ENCODE measurements around the gene CSRNP3.

DNA sequence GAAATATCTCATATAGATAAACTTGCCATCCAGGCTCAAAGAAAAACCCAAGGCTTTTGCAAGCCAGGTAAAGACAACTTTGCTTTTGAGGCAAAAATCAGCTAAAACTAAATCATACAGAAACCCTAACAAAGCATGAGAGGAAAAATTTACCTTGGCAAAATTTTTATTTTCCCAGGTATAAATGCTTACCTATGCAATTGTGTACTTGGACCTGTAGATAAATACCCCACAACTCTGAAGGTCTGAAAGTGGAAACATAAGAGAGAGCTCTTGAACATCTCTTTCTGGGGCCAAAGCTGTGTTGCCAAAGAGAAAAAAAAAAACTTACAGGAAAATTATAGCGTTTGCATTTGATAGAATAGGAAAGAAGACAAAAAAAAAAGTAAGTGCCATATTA is 14.6 kb upstream of the CSRNP3 start:
- TF ChIP-seq, protein P1, sequence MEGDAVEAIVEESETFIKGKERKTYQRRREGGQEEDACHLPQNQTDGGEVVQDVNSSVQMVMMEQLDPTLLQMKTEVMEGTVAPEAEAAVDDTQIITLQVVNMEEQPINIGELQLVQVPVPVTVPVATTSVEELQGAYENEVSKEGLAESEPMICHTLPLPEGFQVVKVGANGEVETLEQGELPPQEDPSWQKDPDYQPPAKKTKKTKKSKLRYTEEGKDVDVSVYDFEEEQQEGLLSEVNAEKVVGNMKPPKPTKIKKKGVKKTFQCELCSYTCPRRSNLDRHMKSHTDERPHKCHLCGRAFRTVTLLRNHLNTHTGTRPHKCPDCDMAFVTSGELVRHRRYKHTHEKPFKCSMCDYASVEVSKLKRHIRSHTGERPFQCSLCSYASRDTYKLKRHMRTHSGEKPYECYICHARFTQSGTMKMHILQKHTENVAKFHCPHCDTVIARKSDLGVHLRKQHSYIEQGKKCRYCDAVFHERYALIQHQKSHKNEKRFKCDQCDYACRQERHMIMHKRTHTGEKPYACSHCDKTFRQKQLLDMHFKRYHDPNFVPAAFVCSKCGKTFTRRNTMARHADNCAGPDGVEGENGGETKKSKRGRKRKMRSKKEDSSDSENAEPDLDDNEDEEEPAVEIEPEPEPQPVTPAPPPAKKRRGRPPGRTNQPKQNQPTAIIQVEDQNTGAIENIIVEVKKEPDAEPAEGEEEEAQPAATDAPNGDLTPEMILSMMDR (IDR thresholded peaks at IDR 0.05), result no peak
- TF ChIP-seq POLR2A (IDR thresholded peaks at IDR 0.05), result no peak

All from heart left ventricle (tissue), 13 donors.